Stimulated activated CD4-positive, alpha-beta T cell treated with anti-CD3 and anti-CD28 coated beads, Interleukin-15, amount 100 ng/mL, for 1 hour (primary cell): ENCODE measurements around the gene RESP18.

Experiments
- DNase-seq, 2 donors: peaks; one replicate each; pipeline ENCODE4 v3.0.0-alpha.2; 2020; ENCODE audit warnings: low read depth in 1 of 2, low spot score in 1 of 2

RESP18 gene

DNA sequence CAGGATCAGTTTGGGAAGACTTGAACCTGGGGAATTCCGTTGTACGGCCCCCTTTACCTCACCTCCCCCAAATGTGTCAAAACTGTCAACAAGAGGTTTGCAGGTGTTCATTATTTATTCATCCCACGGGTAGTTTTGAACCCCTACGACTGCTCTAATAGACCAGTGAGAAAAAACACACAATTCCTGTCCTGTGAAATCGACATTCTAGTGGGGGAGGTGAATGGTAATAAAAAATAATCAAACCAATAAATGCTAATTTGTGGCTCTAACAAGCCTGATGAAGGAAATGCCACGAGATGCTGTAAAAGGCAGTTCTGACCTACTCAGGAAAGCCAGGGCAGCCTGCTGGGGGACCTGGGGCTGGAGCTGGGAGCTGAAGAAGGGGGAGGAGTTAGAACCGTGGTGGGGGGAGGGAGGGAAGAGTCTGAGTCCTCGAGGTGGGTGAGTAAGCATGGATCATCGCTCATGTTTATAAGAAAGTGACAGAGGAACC is 53.8 kb downstream of the RESP18 start:
- DNase-seq = no peak

DNA sequence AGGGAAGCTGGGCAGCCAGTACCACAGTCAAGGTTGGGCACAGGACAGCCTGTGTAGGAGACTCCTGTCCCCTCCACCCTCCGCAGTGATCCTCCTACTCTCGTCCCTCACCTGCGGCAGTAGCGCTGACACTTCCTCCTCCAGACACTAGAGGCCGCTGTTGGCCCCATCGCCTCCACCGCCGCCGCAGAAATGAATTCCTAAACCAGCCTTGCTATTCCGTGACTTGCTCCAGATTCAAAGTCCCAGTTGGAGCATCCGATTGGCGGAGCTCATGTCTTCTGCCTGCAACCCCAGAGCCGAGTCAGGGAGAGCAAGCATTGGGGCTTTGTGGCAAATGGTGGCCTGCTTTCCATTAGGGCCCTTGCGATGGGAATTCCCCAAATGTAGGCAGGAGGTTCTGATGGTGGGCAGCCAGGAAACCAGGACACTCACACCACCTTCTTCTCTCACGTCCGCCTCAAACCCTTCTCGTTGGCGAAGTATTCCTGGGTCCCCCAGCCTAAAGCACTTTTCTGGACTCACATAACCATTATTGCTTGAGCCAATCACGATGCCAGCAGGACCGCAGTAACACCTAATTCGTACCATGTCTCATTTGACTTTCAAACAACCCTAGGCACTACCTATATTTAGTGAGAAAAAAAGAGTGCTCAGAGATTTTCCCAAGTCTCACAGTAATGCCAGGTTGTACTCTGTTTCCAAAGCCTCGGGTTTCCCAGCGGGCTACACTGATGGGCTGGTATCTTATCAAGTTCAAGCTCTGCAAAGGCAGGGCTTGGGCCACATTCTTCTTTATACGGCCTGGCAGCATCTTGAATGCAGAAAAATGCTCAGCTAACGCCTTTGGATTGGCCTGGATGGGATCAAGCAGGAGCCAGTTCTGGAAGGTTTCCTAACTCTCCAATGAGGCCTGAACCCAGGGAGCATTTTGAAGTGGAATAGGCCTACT is 54.6 kb downstream of the RESP18 start:
- peak; percentile 52 to 61 for DNase-seq
